Right atrium auricular region (tissue), 2 donors: ENCODE measurements around the gene OR4F6. TPM values are rescaled to one million over a fixed set of nuclear protein-coding genes. Genes with fewer than 3 reads are reported as not detected.

Experiments used
- DNase-seq: peaks from one replicate; pipeline ENCODE4 v3.0.0-alpha.2; 2019; ENCODE audit warnings: low spot score
- H3K27ac ChIP-seq, 2 donors: fragments of 200-600 bp; sonication (generic); 1 replicate in 1 of 2; 2 replicates in 1 of 2; pipeline ENCODE4 v1.5.1; 2016 to 2019
- H3K27me3 ChIP-seq, 2 donors: fragments of 200-600 bp; sonication (generic); one replicate each; pipeline versions ENCODE4 v1.5.1 to v1.6.0; 2017 to 2019
- H3K36me3 ChIP-seq: fragments of 200-600 bp; sonication (generic); one replicate; pipeline ENCODE4 v1.5.1; 2016
- H3K4me1 ChIP-seq, 2 donors: fragments of 200-600 bp; sonication (generic); one replicate each; pipeline versions ENCODE4 v1.5.1 to v1.6.0; 2017 to 2019
- H3K4me3 ChIP-seq, 2 donors: fragments of 200-600 bp; sonication (generic); 1 replicate in 1 of 2; 2 replicates in 1 of 2; pipeline ENCODE4 v1.5.1; 2017 to 2019; ENCODE audit warnings: mild to moderate bottlenecking in 1 of 2, moderate library complexity in 1 of 2
- H3K9me3 ChIP-seq, 2 donors: fragments of 200-600 bp; sonication (generic); one replicate each; pipeline ENCODE4 v1.5.1; 2019
- CTCF ChIP-seq, 2 donors: fragments of 200-600 bp; sonication (generic); IDR thresholded peaks; one replicate each; pipeline ENCODE4 v1.5.1; 2019; ENCODE audit warnings: antibody characterized with exemption in 2 of 2
- total RNA-seq, 2 donors: library from RNA; depleted of rRNA; stranded (reverse); fragments of >200 nt; gene quantifications; one replicate each; pipeline ENCODE4 v1.1.0, GENCODE V29; 2016

OR4F6 gene
- total RNA-seq, 2 donors from 2014 or later = not detected

- Histone ChIP-seq H3K9me3 (no peaks in the 10 kb centered on the region), H3K27ac (no peak within 1 kb of the TSS), H3K27me3 (no peaks in the 10 kb centered on the region), H3K4me3 (no peak within 1 kb of the TSS), H3K4me1 (no peaks in the 10 kb centered on the region), H3K36me3 (no peaks in the 10 kb centered on the region)
- DNase-seq = no peak
- no peak for TF ChIP-seq CTCF (IDR thresholded peaks at IDR 0.05)
Observed at GRCh38 chr15:101811902-101812301, 8.6 kb downstream of the OR4F6 start, which contains the start of gene OR4F15. Gene OR4F15 (plus strand): TSS chr15:101812202. CDS start chr15:101818187, 5,985 bp downstream.

- Histone ChIP-seq H3K4me3 (no peak overlapping the region), H3K9me3 (no peaks in the 10 kb centered on the region), H3K4me1 (no peaks in the 10 kb centered on the region), H3K27ac (no peak overlapping the region), H3K36me3 (no peaks in the 10 kb centered on the region), H3K27me3 (no peaks in the 10 kb centered on the region)
- DNase-seq = no peak
- no peak for TF ChIP-seq CTCF (IDR thresholded peaks at IDR 0.05)
Observed at GRCh38 chr15:101813803-101814534, 10.7 kb downstream of the OR4F6 start.

GRCh38 chr15:101820781-101821180, 17.5 kb downstream of the OR4F6 start:
- TF ChIP-seq CTCF (IDR thresholded peaks at IDR 0.05) = no peak
- Histone ChIP-seq H3K36me3 (no peaks in the 10 kb centered on the region), H3K27me3 (no peaks in the 10 kb centered on the region), H3K27ac (no peak overlapping the region), H3K4me3 (no peak overlapping the region), H3K9me3 (no peaks in the 10 kb centered on the region), H3K4me1 (no peaks in the 10 kb centered on the region)
- no peak for DNase-seq

GRCh38 chr15:101827257-101827656, 23.9 kb downstream of the OR4F6 start:
- H3K4me3 ChIP-seq = no peak overlapping the region
- H3K27me3 ChIP-seq = no peaks in the 10 kb centered on the region
- no peaks in the 10 kb centered on the region for H3K36me3 ChIP-seq
- TF ChIP-seq CTCF (IDR thresholded peaks at IDR 0.05) = no peak
- DNase-seq = no peak
- no peaks in the 10 kb centered on the region for H3K4me1 ChIP-seq
- peaks cover 0 to 2% of the 10 kb centered on the region in 2 donors for H3K9me3 ChIP-seq
- H3K27ac ChIP-seq = no peak overlapping the region

GRCh38 chr15:101828774-101829173, 25.5 kb downstream of the OR4F6 start:
- Histone ChIP-seq H3K36me3 (no peaks in the 10 kb centered on the region), H3K4me3 (no peak overlapping the region), H3K9me3 (peaks cover 0 to 11% of the 10 kb centered on the region in 2 donors), H3K27me3 (no peaks in the 10 kb centered on the region), H3K27ac (no peak overlapping the region), H3K4me1 (no peaks in the 10 kb centered on the region)
- TF ChIP-seq CTCF (IDR thresholded peaks at IDR 0.05) = no peak
- DNase-seq = no peak

GRCh38 chr15:101841656-101842055, 38.3 kb downstream of the OR4F6 start:
- no peak for TF ChIP-seq CTCF (IDR thresholded peaks at IDR 0.05)
- H3K4me3 ChIP-seq = no peak overlapping the region
- peaks cover 0 to 5% of the 10 kb centered on the region in 2 donors for H3K9me3 ChIP-seq

More at GRCh38 chr15:101841656-101842055, 38.3 kb downstream of the OR4F6 start:
- H3K36me3 ChIP-seq = no peaks in the 10 kb centered on the region
- H3K27me3 ChIP-seq = no peaks in the 10 kb centered on the region
- DNase-seq = no peak
- H3K27ac ChIP-seq = no peak overlapping the region
- H3K4me1 ChIP-seq = no peaks in the 10 kb centered on the region
